GM15510 (cell line): ENCODE results near the gene MGAT3.

Source experiments
- POLR2A ChIP-seq: IDR thresholded peaks from 3 replicates; pipeline ENCODE4 v1.6.1; 2011; ENCODE audit warnings: borderline replicate concordance; ENCODE audit not compliant: insufficient read length; ENCODE audit errors: extremely low read depth

MGAT3 gene

GRCh38 chr22:39439170-39439569, 17.6 kb upstream of the MGAT3 start:
- TF ChIP-seq POLR2A: no peak

- no peak for TF ChIP-seq POLR2A
Observed at GRCh38 chr22:39443398-39443797, 13.4 kb upstream of the MGAT3 start.

- TF ChIP-seq POLR2A: no peak
Observed at GRCh38 chr22:39444247-39444800, 12.5 kb upstream of the MGAT3 start.

- TF ChIP-seq POLR2A: no peak
Observed at GRCh38 chr22:39444937-39445465, 11.8 kb upstream of the MGAT3 start.

DNA sequence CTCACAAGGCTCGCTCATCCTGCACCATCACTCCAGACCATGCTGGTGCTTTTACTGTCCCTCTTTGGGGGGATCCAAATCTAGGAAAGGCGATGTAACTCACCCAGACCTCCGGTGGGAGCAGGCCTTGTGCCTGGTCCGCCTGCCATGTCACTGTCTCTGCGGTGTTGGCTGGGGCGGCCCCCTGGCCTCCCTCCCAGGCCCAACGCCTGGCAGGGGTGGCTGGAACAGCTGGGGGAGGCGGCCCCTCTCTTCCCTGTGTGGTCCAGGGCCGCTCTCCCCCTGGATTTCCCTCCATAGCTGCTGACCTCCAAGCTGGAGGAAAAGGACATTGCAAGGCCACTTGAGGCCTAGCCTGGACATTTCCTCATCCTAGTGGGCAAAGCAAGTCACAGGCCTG, 11.1 kb upstream of the MGAT3 start:
- TF ChIP-seq POLR2A: no peak

- TF ChIP-seq POLR2A: no peak
Observed at GRCh38 chr22:39446239-39446721, 10.5 kb upstream of the MGAT3 start.

DNA sequence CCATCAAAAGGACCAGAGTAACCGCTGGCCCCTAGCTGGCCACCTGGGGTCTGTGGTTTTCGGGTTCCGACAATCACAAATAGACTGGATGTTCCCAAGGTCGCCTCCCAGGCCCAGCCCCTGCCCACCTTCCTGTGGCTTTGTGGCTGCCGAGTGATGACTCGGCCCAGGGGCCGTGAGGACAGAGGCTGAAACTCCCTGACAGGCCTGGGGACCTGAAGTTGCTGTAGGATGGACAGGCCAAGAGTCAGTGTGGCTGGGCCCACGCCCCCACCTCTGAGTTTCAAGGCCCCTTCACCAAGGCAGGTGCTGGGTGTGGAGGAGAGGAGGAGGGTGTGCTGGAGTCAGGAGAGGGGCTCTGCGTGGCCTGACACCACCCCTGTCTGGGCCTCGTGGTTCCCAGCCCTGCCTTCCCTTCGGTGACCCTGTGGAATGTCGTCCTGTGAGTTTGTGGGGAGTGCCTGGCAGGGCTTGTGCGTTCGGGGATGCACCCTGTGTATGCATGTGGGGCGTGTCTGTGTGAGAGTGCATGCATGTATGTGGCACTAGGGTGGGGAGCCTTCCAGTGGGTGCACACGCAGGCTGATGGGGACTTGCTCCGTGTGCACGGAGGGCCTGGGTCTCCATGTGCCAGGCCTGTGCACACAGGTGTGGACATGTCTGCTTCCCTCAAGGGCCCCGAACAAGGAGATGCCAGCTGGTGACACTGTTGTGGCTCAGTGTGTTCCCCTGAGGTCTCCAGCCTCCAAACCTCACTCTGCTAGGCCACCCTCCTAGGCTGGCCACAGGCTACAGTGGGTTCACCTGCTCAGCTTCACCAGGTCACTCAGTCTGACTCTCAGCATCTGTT, 8.4 kb upstream of the MGAT3 start:
- no peak for TF ChIP-seq POLR2A

- no peak for TF ChIP-seq POLR2A
Observed at GRCh38 chr22:39449708-39450107, 7.1 kb upstream of the MGAT3 start.

DNA sequence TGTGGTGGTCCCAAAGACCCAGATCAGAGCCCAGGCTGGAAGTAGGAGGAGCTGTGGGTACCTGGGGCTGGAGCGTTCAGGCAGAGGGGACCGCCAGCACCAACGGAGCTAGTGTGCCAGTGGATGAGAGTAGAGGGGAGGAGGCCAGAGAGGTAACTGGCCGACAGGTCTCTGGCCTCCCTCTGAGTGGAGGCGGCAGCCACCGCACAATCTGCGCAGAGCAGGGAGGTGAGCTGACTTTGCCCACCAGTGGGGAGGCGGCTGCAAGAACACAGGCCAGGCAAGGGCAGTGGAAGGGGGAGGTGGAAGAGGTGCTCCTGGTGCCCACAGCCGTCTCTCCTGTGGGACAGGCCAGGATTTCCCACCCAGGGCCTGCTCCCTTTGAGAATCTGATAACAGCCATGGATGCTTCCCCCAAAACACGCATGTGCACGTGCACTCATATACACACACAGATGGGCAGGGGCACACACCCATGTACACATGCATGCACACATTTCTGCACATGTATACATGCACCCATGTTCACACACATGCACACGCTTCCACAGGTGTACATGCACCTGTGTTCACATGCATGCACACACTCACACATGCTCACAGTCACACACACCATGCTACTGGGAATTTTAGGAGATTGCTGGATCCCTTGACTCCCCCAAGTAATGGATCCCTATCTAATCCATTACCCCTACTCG, 6.4 kb upstream of the MGAT3 start:
- TF ChIP-seq POLR2A: no peak

DNA sequence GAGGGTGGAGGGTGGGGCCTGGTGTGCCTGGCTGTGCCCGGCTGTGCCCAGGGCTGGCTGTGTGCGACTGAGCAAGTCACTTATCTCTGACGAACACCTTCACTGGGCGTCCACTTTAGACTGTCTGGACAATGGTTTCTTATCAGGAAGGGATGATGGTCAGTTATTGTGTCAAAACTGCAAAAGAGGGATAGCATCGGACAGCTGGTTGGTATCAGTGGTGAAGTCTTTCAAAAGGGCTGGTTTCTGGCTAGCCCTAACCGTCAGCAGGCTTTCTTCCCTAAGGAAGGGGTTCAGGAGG, 4.1 kb upstream of the MGAT3 start:
- no peak for TF ChIP-seq POLR2A

DNA sequence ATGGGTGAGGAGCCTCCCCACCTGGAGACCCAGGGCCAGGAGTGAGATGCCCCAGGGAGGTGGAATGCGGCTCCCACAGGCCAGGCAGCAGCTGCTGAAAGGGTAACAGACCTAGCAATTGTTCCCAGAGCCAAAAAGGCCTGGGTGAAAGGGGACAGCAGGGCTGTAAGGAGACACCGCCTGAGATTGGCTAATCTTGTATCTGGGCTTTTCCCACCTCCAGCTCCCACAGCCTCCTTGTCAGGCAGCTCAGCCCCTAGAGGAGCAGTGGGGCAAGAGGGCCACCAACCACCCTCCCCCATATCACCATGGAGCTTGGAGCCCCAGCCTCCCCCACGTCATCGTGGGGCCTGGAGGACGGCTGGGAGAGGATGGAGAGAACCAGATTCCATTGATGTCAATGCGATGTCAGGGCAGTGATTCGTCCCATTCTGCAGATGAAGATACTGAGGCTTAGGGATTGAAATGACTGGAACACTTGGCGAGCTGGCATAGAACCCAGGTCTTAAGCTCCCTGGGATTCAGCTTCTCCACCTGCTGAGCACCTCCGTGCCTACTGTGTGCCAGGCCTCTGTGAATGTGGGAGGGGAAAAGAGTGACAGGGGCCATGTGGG, 2.9 kb upstream of the MGAT3 start:
- TF ChIP-seq POLR2A: no peak

GRCh38 chr22:39454385-39454871, 2.4 kb upstream of the MGAT3 start:
- TF ChIP-seq POLR2A: no peak

GRCh38 chr22:39457198-39457555, 365 bp downstream of the MGAT3 start:
- no peak for TF ChIP-seq POLR2A

DNA sequence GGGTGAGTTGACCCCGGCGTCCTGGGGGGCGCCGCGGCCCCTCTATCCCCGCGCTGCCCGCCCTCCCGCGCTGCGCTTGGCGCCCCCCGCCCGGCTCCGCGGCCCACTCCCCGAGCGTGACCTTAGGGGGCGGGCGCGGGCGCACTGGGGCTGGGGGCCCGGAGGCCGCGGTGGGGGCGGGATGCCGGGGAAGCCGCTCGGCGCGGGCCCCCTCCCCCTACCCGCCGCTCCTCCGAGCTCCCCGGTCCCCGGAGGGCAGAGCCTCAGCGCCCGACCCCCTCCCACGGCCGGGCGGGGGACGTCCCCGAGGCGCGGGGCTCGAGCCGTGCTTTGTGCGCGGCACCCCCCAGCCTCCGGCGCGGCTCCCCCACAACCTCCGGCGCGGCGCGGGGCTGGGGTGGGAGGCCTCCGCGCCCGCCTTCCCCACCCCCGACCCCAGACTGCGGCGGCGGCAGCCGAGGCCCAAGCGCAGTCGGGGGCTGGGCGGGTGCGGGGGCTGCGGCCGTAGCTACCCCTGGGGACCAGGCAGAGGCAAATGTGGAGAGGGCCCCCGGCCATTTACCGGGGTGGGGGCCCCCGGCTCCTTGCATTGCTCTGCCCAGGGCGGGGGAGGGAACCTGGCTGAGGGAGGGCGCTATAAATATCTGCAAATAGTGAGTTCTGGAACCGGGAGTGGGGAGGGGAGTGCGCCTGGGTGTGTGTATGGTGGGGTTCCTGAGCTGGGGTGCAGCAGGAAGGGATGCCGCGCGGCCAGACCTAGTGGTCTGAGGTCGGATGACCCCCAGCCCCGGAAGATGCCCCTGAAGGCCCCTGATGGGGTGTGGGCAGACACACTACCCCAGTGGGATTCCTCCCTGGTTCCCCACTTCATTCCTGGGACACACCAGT, 988 bp downstream of the MGAT3 start:
- TF ChIP-seq POLR2A: no peak
